Measurements from ENCODE around the gene INHBE. TPM values are rescaled to one million over a fixed set of nuclear protein-coding genes. Genes with fewer than 3 reads are reported as not detected.
"Not testable (repeated sequence)": the region's sequence is repeated elsewhere in the genome, so short reads cannot be mapped to it uniquely, and the experiment has no call there.

The INHBE gene
- total RNA-seq, 1 donor from 2014 or later, result not detected

DNA sequence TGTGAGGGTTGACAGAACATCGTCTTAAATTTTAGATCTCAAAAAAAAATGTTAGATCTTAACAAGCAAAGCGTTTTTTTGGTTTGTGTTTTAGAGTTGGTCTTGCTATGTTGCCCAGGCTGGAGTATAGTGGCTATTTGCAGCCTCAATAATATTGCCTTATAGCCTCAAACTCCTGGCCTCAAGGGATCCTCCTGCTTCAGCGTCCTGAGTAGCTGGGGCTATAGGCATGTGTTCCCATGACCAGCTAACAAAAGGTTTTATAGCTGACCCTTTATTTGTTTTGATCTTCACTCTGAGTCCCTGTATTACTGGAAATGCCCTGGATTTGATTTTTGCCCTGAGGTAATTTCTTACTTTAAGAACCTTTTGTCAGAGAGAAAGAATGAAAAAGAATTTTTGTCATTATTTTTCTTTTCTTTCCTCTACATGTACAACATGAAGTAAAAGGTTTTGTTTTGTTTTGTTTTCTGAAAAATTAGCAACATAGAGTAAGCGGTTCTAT is 15.3 kb upstream of the INHBE start:
- DNase-seq (ENCODE audit: low read depth, low spot score), result no peak

GRCh38 chr12:57441393-57441792 is 13.7 kb upstream of the INHBE start:
- not testable (repeated sequence) for DNase-seq (ENCODE audit: low read depth, low spot score)

GRCh38 chr12:57441846-57442427 is 13.2 kb upstream of the INHBE start:
- no peak for DNase-seq (ENCODE audit: low read depth, low spot score)

DNA sequence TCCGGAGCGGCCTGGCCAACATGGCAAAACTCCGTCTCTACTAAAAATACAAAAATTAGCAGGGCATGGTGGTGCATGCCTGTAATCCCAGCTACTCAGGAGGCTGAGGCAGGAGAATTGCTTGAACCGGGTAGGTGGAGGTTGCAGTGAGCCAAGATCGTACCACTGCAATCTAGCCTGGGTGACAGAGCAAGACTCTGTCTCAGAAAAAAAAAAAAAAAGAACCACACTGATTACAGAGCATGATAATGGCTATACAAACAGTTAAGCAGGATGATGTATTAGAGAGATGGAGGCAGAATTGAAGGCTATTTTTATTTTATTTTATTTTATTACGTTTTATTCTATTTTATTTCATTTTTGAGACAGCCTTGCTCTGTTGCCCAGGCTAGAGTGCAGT is 10.8 kb upstream of the INHBE start:
- DNase-seq (ENCODE audit: low read depth, low spot score), result not testable (repeated sequence)

- no peak for DNase-seq (ENCODE audit: low read depth, low spot score)
Measured at GRCh38 chr12:57444744-57445143, 10.4 kb upstream of the INHBE start.

- DNase-seq (ENCODE audit: low read depth, low spot score), result no peak
Measured at GRCh38 chr12:57446292-57446960, 8.7 kb upstream of the INHBE start.

DNA sequence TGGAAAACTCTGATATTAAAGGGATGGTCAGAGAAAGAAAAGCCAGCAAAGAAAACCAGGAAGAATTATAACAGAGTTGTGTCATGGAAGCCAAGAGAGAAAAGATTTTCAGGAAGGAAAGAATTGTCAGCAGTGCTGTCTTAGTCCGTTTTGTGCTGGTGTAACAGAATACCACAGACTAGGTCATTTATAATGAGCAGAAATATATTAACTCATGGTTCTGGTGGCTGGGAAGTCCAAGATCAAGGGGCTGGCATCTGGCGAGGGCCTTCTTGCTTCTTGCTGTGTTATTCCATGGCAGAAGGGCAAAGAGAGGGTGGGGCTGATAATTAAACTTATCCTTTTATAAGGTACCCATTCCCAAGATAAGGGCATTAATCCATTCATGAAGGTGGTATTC is 6.4 kb upstream of the INHBE start:
- no peak for DNase-seq (ENCODE audit: low read depth, low spot score)

- DNase-seq (ENCODE audit: low read depth, low spot score), result no peak
Measured at GRCh38 chr12:57449375-57449774, 5.7 kb upstream of the INHBE start.

DNA sequence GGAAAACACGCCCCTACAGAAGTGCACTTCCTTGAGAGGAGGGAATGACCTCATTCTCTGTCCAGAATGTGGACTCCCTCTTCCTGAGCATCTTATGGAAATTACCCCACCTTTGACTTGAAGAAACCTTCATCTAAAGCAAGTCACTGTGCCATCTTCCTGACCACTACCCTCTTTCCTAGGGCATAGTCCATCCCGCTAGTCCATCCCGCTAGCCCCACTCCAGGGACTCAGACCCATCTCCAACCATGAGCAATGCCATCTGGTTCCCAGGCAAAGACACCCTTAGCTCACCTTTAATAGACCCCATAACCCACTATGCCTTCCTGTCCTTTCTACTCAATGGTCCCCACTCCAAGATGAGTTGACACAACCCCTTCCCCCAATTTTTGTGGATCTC is 5.0 kb upstream of the INHBE start:
- no peak for DNase-seq (ENCODE audit: low read depth, low spot score)

DNA sequence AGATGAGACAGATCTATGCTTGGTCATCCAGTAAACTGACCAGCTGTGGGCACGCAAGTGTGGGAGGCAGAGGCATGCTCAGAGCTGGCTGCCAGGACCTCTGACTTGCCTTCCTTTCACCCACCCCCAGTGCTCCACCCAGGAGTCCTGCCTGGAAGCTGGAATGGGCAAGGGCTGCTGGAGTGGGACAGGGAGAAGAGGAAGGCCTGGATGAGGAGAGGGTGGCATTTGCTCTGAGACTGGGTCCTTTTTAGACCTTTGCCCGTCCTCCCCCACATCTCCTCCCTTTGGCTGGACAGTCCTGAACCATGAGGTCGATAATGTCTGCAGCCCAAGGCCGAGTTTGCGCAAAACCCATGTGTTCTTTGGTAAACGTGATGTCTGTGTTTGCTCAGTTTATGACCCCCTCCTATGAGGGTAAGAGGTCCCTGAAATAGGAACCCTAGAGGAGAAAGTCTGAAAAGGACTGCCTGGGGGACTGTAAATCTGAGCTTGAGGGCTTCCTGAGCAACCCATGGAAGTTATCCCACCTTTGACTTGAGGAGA is 3.8 kb upstream of the INHBE start:
- no peak for DNase-seq (ENCODE audit: low read depth, low spot score)

DNA sequence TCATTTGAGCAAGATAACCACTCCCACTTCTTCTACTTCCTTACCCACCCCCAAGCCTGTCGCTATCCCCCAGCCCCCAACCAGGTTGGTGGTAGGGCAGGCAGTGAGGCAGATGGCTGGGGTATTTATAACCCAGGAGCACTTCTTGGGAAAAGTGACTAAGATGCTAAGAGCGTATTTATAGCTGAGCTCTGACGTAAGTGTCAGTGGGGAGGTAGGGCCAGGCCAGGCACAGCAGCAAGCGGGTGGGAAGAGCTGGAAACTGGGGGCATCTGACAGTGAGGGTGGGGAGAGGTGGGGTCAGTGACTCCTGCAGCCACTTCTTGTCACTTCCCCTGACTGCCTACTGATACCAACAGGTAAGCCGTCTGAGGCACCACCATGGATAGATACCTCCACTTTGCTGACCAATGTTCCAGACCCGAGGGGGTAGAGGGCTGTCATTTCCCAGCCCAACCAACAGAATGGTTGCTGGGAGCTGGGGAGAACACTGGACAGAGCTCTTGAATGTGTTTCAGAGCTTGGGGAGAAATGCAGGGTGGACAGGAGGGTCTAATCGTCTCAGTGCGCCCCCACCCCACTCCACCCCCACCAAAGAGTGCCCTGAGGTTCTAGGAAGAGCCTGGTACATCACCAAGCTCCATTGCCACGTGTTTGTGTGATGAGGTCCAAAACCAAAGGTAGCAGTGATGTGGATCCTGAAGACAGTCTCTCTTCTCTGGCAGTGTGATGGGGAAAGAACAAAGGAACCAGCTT is 2.7 kb upstream of the INHBE start:
- no peak for DNase-seq (ENCODE audit: low read depth, low spot score)

DNA sequence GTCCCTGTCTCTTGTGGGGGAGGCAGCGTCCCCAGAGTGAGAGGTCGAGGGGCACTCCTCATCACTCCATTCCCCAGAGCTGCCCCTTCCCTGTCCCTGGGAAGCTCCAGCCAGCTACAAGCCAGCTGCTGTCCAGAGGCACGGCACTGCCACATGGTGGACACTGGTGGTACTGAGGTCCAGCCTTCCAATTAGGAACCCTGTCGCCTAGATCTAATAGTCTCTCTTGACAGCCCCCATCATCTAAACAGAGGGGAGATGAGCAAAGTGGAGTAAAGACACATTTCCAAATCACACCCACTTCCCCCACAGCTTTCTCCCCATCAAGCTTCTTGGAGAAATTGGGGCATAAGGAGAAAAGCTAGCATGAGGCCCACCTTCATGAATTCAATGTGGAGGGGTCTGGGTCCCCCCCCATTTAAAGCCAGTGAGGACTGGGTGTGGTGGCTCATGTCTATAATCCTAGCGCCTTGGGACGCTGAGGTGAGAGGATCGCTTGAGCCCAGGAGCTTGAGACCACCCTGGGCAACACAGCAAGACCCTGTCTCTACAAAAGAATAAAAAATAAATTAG is 2.1 kb upstream of the INHBE start:
- no peak for DNase-seq (ENCODE audit: low read depth, low spot score)

DNA sequence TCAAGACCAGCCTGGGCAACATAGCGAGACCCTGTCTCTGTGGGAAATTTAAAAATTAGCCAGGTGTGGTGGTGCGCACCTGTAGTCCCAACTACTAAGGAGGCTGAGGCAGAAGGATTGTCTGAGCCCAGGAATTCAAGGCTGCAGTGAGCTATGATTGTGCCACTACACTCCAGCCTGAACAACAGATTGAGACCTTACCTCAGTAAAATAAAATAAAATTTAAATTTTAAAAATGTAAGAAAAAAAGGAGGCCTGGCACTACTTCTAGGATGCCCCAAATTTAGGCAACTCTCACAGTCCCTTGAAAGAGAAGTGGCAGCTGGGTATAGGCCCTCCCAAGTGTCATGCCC is 918 bp upstream of the INHBE start:
- DNase-seq (ENCODE audit: low read depth, low spot score), result no peak

- DNase-seq (ENCODE audit: low read depth, low spot score), result no peak
Measured at GRCh38 chr12:57455374-57456144, 452 bp downstream of the INHBE start.

DNA sequence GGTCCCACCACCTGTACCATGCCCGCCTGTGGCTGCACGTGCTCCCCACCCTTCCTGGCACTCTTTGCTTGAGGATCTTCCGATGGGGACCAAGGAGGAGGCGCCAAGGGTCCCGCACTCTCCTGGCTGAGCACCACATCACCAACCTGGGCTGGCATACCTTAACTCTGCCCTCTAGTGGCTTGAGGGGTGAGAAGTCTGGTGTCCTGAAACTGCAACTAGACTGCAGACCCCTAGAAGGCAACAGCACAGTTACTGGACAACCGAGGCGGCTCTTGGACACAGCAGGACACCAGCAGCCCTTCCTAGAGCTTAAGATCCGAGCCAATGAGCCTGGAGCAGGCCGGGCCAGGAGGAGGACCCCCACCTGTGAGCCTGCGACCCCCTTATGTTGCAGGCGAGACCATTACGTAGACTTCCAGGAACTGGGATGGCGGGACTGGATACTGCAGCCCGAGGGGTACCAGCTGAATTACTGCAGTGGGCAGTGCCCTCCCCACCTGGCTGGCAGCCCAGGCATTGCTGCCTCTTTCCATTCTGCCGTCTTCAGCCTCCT is 1.1 kb downstream of the INHBE start:
- DNase-seq (ENCODE audit: low read depth, low spot score), result no peak

GRCh38 chr12:57456737-57457490 is 1.8 kb downstream of the INHBE start:
- DNase-seq (ENCODE audit: low read depth, low spot score), result no peak

DNA sequence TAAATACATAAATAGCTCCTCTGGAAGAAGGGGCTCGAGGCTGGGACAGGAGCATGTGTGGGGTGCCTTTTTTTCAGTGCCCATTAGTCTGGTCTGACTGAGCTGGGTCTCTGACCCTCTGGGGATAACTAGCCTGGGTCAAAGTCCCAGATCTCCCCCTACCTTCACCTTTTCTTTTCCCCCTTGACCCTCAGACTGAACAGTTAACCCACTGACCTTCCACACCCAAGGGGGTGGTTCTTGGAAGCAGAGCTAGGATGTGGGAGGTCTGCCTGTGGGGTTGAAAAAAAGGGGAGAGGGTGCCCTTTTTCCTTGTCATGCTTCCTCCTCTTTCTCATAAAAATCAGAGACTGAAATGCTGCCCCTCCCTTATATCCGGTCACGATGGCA is 3.6 kb downstream of the INHBE start:
- DNase-seq (ENCODE audit: low read depth, low spot score), result no peak

DNA sequence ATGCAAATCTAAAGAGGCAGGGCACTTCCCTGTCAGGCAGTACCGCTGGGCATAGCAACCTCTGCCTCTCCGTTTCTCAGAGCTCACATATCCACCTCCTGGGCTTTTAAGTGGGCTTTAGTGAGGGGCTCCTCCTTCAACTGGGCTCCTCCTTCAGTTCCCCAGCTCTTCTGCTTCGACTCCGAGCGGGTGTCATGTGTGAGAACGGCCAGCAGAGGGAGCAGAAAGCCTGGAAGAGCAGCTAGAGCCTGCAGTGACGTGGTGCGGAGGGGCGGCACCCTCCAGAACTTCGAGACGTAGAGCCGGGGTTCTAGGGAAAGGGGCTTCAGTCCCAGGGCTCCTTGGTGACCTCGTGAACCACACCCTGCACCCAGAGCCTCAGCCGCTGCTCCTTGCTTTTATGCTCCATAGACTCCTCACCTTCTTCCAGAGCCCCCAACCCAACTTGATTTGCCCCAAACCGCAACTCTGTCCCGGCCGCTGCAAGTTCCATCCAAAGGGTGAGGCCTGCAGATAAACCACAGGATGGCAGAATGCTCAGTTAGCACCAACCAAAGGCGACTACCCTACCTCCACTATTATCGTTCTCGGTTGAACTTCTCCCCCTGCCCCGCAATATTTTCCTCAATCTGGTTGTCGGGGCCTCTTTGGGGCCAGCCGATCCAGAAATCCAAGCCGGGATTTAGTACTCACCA is 4.1 kb downstream of the INHBE start:
- DNase-seq (ENCODE audit: low read depth, low spot score), result peak; percentile 87

DNA sequence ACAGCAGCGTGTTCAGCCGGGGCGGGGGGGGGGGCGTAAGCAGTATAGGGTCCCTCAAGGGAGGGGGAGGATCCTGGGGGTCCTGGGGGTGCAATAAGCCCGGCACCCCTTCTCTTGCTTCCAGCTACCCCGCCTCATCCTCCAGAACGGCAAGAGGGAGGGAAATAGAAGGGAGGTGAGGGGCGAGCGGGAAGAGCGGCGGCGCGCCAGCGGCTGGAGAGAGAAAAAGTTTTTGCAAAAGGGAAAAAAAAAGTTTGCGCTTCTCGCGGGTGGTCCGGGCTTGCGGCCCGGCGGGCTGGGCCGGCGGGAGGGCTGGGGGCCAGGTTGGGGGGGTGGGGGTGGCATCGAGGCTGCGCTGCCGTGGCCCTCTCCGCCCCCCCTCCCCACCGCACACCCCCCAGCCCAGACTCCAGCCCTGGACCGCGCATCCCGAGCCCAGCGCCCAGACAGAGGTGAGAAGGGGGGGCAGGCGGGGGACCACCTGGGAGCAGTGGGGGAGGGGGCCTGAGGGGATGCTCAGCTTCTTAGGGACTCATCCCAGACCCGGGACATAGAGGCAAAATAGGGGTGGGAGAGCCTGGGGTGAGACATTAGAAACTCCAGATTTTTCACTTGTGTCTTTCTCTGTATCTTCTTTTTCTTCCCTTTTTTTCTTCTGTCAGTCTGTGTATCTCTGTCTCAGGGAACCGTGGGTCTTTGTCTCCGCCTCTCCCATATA is 4.8 kb downstream of the INHBE start, which contains the start of gene GLI1:
Gene GLI1, plus strand, starts transcription at position 36 of the 718 bp plus-strand sequence. CDS start 3,907 bp downstream, outside the sequence.
- DNase-seq (ENCODE audit: low read depth, low spot score), result no peak

Data from pulmonary artery endothelial cell (primary cell).